GM12878 (cell line): ENCODE measurements around the gene SMARCB1. TPM values are rescaled to one million over a fixed set of nuclear protein-coding genes. Genes with fewer than 3 reads are reported as not detected.

Experiments used
- ATAC-seq: fragments of 200-7000 bp; cut with Tn5 transposase; 3 replicates; pipeline ENCODE4 v1.9.1; 2020; ENCODE audit warnings: mild to moderate bottlenecking, moderate library complexity
- BruUV-seq: library from RNA; stranded (reverse); fragments of 400-500 nt; replicated peaks from 2 replicates; lab custom pipeline; 2021; lab: Mats Ljungman, UMichigan
- CTCF ChIA-PET: fragments of 300-600 bp; sonication (Branson Sonifier 250); formaldehyde crosslinking; extraction: SDS; loops from one replicate; lab custom pipeline; 2021; ENCODE audit warnings: inconsistent platforms; lab: Yijun Ruan, JAX
- POLR2A ChIA-PET: fragments of 350-600 bp; formaldehyde crosslinking; extraction: SDS; loops from one replicate; lab custom pipeline; 2021; ENCODE audit warnings: inconsistent platforms; lab: Charles Lee
- RAD21 ChIA-PET: fragments of 300-600 bp; sonication (Branson Sonifier 250); formaldehyde crosslinking; loops from one replicate; lab custom pipeline; 2023; ENCODE audit warnings: antibody characterized with exemption; ENCODE audit not compliant: unreplicated experiment; lab: Charles Lee
- SMC1A ChIA-PET: fragments of 300-600 bp; sonication (Branson Sonifier 250); formaldehyde crosslinking; loops from one replicate; lab custom pipeline; 2023; ENCODE audit not compliant: unreplicated experiment, uncharacterized antibody; lab: Charles Lee
- DNase-seq: peaks from one replicate; pipeline ENCODE4 v3.0.0-alpha.2; 2011; ENCODE audit warnings: low read depth, low spot score
- FAIRE-seq: peaks from 3 replicates; lab custom pipeline; 2011; peaks lifted over from hg19 to GRCh38; lab: Jason Lieb, UNC
- H2AFZ ChIP-seq: 2 replicates; pipeline ENCODE4 v1.6.0; 2011; ENCODE audit warnings: low read depth, low read length, control low read depth; ENCODE audit not compliant: control insufficient read depth
- H3K27ac ChIP-seq: 2 replicates; pipeline ENCODE4 v1.5.1; 2011; ENCODE audit warnings: control low read depth; ENCODE audit not compliant: control insufficient read depth, insufficient read depth
- H3K27me3 ChIP-seq, 2 experiments: replicated peaks in 1 of 2; 2 replicates each; pipeline versions ENCODE4 v1.6.0 to v1.6.1; 2011; ENCODE audit warnings: low read length in 1 of 2; ENCODE audit not compliant: control insufficient read depth in 2 of 2, insufficient read depth in 2 of 2
- H3K36me3 ChIP-seq, 2 experiments: 2 replicates each; pipeline ENCODE4 v1.5.1; 2011; ENCODE audit warnings: low read length in 1 of 2; ENCODE audit not compliant: control insufficient read depth in 2 of 2, insufficient read depth in 2 of 2
- H3K4me1 ChIP-seq: 2 replicates; pipeline ENCODE4 v1.6.1; 2011; ENCODE audit warnings: mild to moderate bottlenecking, low read length, moderate library complexity, mixed read lengths; ENCODE audit not compliant: control insufficient read depth, insufficient read depth
- H3K4me2 ChIP-seq: 2 replicates; pipeline ENCODE4 v1.6.0; 2011; ENCODE audit warnings: control low read depth; ENCODE audit not compliant: control insufficient read depth, insufficient read depth
- H3K4me3 ChIP-seq: fragments of 200-600 bp; sonication (generic); 2 replicates; pipeline ENCODE4 v1.5.1; 2016
- H3K79me2 ChIP-seq: 2 replicates; pipeline ENCODE4 v1.6.0; 2011; ENCODE audit warnings: low read length; ENCODE audit not compliant: control insufficient read depth, insufficient read depth
- H3K9ac ChIP-seq: 2 replicates; pipeline ENCODE4 v1.8.0; 2011; ENCODE audit warnings: low read length, control low read depth, mixed read lengths; ENCODE audit not compliant: control insufficient read depth, insufficient read depth
- H3K9me3 ChIP-seq: replicated peaks from 3 replicates; pipeline ENCODE4 v1.5.1; 2011; ENCODE audit warnings: mild to moderate bottlenecking, low read length; ENCODE audit not compliant: control insufficient read depth, insufficient read depth
- H4K20me1 ChIP-seq: 2 replicates; pipeline ENCODE4 v1.6.0; 2011; ENCODE audit not compliant: control insufficient read depth, insufficient read depth
- BRCA1 ChIP-seq: IDR thresholded peaks from 2 replicates; pipeline ENCODE4 v1.6.1; 2011; ENCODE audit warnings: low read depth, low read length, improper control_type of control experiment
- FOXK2 ChIP-seq: fragments of 450-650 bp; IDR thresholded peaks from 2 replicates; pipeline ENCODE4 v1.6.1; 2017; ENCODE audit warnings: mild to moderate bottlenecking, moderate library complexity
- GATAD2B ChIP-seq: fragments of 450-650 bp; conservative IDR thresholded peaks from 2 replicates; pipeline ENCODE4 v1.6.1; 2017; ENCODE audit warnings: low read depth, mild to moderate bottlenecking, moderate library complexity
- HDGF ChIP-seq: fragments of 450-650 bp; IDR thresholded peaks from 2 replicates; pipeline ENCODE4 v1.6.1; 2016; ENCODE audit warnings: antibody characterized with exemption
- SIN3A ChIP-seq: IDR thresholded peaks from 2 replicates; pipeline ENCODE4 v1.6.1; 2012; ENCODE audit warnings: low read depth, low read length, improper control_type of control experiment
- SMAD5 ChIP-seq: IDR thresholded peaks from 2 replicates; pipeline ENCODE4 v1.6.1; 2016; ENCODE audit warnings: antibody characterized with exemption, low read depth
- SMARCA5 ChIP-seq: fragments of 450-650 bp; IDR thresholded peaks from 2 replicates; pipeline ENCODE4 v1.6.1; 2017; ENCODE audit warnings: mild to moderate bottlenecking
- SUPT20H ChIP-seq: IDR thresholded peaks from 2 replicates; pipeline ENCODE4 v1.6.1; 2011; ENCODE audit warnings: low read depth, mild to moderate bottlenecking, low read length, moderate library complexity, borderline replicate concordance; ENCODE audit not compliant: control insufficient read depth
- TBL1XR1 ChIP-seq: IDR thresholded peaks from 2 replicates; pipeline ENCODE4 v1.6.1; 2012; ENCODE audit warnings: low read depth, low read length, improper control_type of control experiment
- WGBS: methylation state at CpG from one replicate; pipeline ENCODE4 v1.1.6; 2016; ENCODE audit warnings: low lambda C conversion rate; ENCODE audit not compliant: insufficient replicate concordance, insufficient coverage; ENCODE audit errors: missing lambda C conversion rate; 5-methylcytosine and 5-hydroxymethylcytosine counted together
- in situ Hi-C: fragments of 300-500 bp; cut with MboI; formaldehyde crosslinking; loops from 9 replicates; pipeline ENCODE4 v1.14.3; 2018; ENCODE audit warnings: mixed read lengths
- intact Hi-C: fragments of 100-400 bp; cut with micrococcal nuclease; formaldehyde crosslinking; loops from one replicate; pipeline ENCODE4 v1.14.2; 2022; ENCODE audit not compliant: unreplicated experiment
- polyA plus RNA-seq, 11 experiments: library from polyadenylated mRNA; depleted of rRNA in 4 of 11; unstranded in 6 of 11; stranded (reverse) in 5 of 11; fragments of >200 nt; fragmentation: Nextera tagmentation in 4 of 11; fragmentation: Illumina TruSeq in 1 of 11; extraction: Ambion mirVana in 4 of 11; extraction: Trizol in 1 of 11; gene quantifications; 1 replicate in 1 of 11; 2 replicates in 10 of 11; pipeline versions ENCODE4 v1.2.1 to v1.2.3, GENCODE V29; 2011 to 2016; ENCODE audit warnings: inconsistent platforms in 2 of 11, missing spikeins in 2 of 11, low read depth in 1 of 11
- total RNA-seq, 4 experiments: library from RNA; depleted of rRNA in 3 of 4; stranded (reverse); fragments of >200 nt in 3 of 4; fragmentation: Illumina TruSeq in 1 of 4; extraction: Trizol in 1 of 4; gene quantifications; 2 replicates each; pipeline versions ENCODE4 v1.2.1 to v1.2.3, GENCODE V29; 2013 to 2021
- TF ChIP-seq, protein P1 (sequence below): fragments of 450-650 bp; IDR thresholded peaks from 2 replicates; pipeline ENCODE4 v1.6.1; 2017; ENCODE audit warnings: mild to moderate bottlenecking

Gene SMARCB1
- total and polyA plus RNA-seq, 10 of the 15 experiments (the other 5 are each of a cell fraction or from before 2014, with no cell fraction given): 9.1 to 215 (median 183) TPM

DNA sequence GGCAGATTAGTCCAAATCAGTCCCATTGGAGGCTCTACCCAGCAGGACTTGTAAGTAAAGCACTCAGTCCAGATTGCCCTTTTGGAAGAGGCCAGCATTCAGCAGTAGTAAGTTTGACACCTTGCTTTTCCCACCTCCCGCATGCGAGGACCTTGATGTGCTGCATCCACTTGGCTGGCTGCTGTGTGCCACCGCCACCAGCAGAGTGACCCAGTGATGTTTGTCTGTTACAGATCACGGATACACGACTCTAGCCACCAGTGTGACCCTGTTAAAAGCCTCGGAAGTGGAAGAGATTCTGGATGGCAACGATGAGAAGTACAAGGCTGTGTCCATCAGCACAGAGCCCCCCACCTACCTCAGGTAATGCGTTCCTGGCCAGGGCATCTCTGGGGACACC lies 6.6 kb downstream of the SMARCB1 start:
- CTCF ChIA-PET: interaction anchor here (1.0 to 1.6 kb wide), 2 partner anchors 9 to 51 kb away, joined by 3 to 4 read pairs; no protein-coding TSS in a partner anchor
- intact Hi-C loops: no loop called here
- H3K79me2 ChIP-seq: peaks cover 38% of the 10 kb centered on the region
- in situ Hi-C loops: no loop called here
- no peaks in the 10 kb centered on the region for H4K20me1 ChIP-seq
- FAIRE-seq: no peak
- H3K4me2 ChIP-seq: no peak overlapping the region
- H3K36me3 ChIP-seq: peaks cover 20 to 27% of the 10 kb centered on the region in 2 experiments
- no peak overlapping the region for H3K27ac ChIP-seq
- no peaks in the 10 kb centered on the region for H3K27me3 ChIP-seq
- no peak for ATAC-seq
- no peak overlapping the region for H2AFZ ChIP-seq
- H3K4me3 ChIP-seq: no peak overlapping the region
- RAD21 ChIA-PET: no interaction called here
- H3K4me1 ChIP-seq: peaks cover 13% of the 10 kb centered on the region
- TF ChIP-seq SIN3A (no peak), SUPT20H (no peak)
- TF ChIP-seq, protein P1, sequence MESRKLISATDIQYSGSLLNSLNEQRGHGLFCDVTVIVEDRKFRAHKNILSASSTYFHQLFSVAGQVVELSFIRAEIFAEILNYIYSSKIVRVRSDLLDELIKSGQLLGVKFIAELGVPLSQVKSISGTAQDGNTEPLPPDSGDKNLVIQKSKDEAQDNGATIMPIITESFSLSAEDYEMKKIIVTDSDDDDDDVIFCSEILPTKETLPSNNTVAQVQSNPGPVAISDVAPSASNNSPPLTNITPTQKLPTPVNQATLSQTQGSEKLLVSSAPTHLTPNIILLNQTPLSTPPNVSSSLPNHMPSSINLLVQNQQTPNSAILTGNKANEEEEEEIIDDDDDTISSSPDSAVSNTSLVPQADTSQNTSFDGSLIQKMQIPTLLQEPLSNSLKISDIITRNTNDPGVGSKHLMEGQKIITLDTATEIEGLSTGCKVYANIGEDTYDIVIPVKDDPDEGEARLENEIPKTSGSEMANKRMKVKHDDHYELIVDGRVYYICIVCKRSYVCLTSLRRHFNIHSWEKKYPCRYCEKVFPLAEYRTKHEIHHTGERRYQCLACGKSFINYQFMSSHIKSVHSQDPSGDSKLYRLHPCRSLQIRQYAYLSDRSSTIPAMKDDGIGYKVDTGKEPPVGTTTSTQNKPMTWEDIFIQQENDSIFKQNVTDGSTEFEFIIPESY: peak; percentile 93
- TF ChIP-seq, all 136 proteins: peak for 1
- DNase-seq: no peak
- BruUV-seq: no TSS peak
- Histone ChIP-seq H3K9me3 (no peaks in the 10 kb centered on the region), H3K9ac (no peak overlapping the region)
- POLR2A ChIA-PET: no interaction called here
- WGBS: 94% methylated on average over 8 of the region's 8 CpGs
- SMC1A ChIA-PET: no interaction called here

- no peaks in the 10 kb centered on the region for H3K27me3 ChIP-seq
- H3K4me2 ChIP-seq: no peak overlapping the region
- in situ Hi-C loops (no loop called here), intact Hi-C loops (no loop called here)
- BruUV-seq: TSS peak; percentile 31
- peaks cover 10% of the 10 kb centered on the region for H3K79me2 ChIP-seq
- H3K9ac ChIP-seq: no peak overlapping the region
- POLR2A ChIA-PET: interaction anchor here (0.6 kb wide), 1 partner anchor 47 kb away, joined by 3 read pairs; no protein-coding TSS in a partner anchor
- peaks cover 38% of the 10 kb centered on the region for H3K4me1 ChIP-seq
- no peak overlapping the region for H2AFZ ChIP-seq
- RAD21 ChIA-PET: no interaction called here
- no peaks in the 10 kb centered on the region for H3K9me3 ChIP-seq
- H4K20me1 ChIP-seq: no peaks in the 10 kb centered on the region
- DNase-seq: no peak
- SMC1A ChIA-PET: interaction anchor here (0.7 kb wide), 1 partner anchor 10 kb away, joined by 3 read pairs; no protein-coding TSS in a partner anchor
- ATAC-seq: no peak
- no peak for FAIRE-seq
- CTCF ChIA-PET: no interaction called here
- no peak overlapping the region for H3K27ac ChIP-seq
- no peak for TF ChIP-seq BRCA1
- TF ChIP-seq SMAD5: no peak
- TF ChIP-seq TBL1XR1: no peak
- TF ChIP-seq SMARCA5: no peak
- no peak for TF ChIP-seq GATAD2B
- no peak for TF ChIP-seq FOXK2
- no peak for TF ChIP-seq HDGF
- H3K36me3 ChIP-seq: peaks cover 22 to 31% of the 10 kb centered on the region in 2 experiments
- 86% methylated on average over 5 of the region's 5 CpGs for WGBS
- no peak overlapping the region for H3K4me3 ChIP-seq
Measured at GRCh38 chr22:23796461-23796860, 9.7 kb downstream of the SMARCB1 start.
